WTC11 (cell line): Measurements from ENCODE around the gene FNBP1L. TPM values are rescaled to one million over a fixed set of nuclear protein-coding genes. Genes with fewer than 3 reads are reported as not detected.
"Not testable (repeated sequence)": the region's sequence is repeated elsewhere in the genome, so short reads cannot be mapped to it uniquely, and the experiment has no call there.

ENCODE experiments used
- ATAC-seq: fragments of 200-7000 bp; cut with Tn5 transposase; 2 replicates; pipeline ENCODE4 v1.10.0; 2021; ENCODE audit warnings: mild to moderate bottlenecking, moderate library complexity
- CTCF ChIA-PET: fragments of 300-600 bp; sonication (Branson Sonifier 250); formaldehyde crosslinking; loops from one replicate; lab custom pipeline; 2021; ENCODE audit warnings: antibody characterized with exemption; lab: Charles Lee
- POLR2A ChIA-PET: fragments of 350-600 bp; sonication (Branson Sonifier 250); formaldehyde crosslinking; loops from one replicate; lab custom pipeline; 2021; ENCODE audit warnings: antibody characterized with exemption; lab: Charles Lee
- DNase-seq: peaks from one replicate; pipeline ENCODE4 v3.0.0; 2021; ENCODE audit warnings: low spot score
- H3K27ac Mint-ChIP-seq: 2 replicates; pipeline ENCODE4 v1.8.0; 2021; ENCODE audit warnings: mixed read lengths
- H3K27me3 Mint-ChIP-seq: 2 replicates; pipeline ENCODE4 v1.8.0; 2021; ENCODE audit warnings: low read depth, mild to moderate bottlenecking, moderate library complexity, mixed read lengths
- H3K36me3 Mint-ChIP-seq: 2 replicates; pipeline ENCODE4 v1.8.0; 2021; ENCODE audit warnings: mixed read lengths
- H3K4me1 Mint-ChIP-seq: 2 replicates; pipeline ENCODE4 v1.8.0; 2022; ENCODE audit warnings: mixed read lengths
- H3K4me3 Mint-ChIP-seq: 2 replicates; pipeline ENCODE4 v1.8.0; 2021; ENCODE audit warnings: mild to moderate bottlenecking, moderate library complexity, mixed read lengths
- H3K9me3 Mint-ChIP-seq: 2 replicates; pipeline ENCODE4 v1.8.0; 2021; ENCODE audit warnings: mixed read lengths
- AR ChIP-seq: fragments of 250-450 bp; sonication (Bioruptor Pico); IDR thresholded peaks from 2 replicates; pipeline ENCODE4 v1.9.0; 2021; ENCODE audit warnings: mild to moderate bottlenecking
- CTCF ChIP-seq: fragments of 200-600 bp; IDR thresholded peaks from 2 replicates; pipeline ENCODE4 v1.8.0; 2022; ENCODE audit warnings: antibody characterized with exemption
- ESRRA ChIP-seq: sonication (generic); formaldehyde crosslinking; IDR thresholded peaks from 2 replicates; pipeline ENCODE4 v1.8.1; 2022; ENCODE audit warnings: mild to moderate bottlenecking, missing genetic modification reagents, borderline replicate concordance
- FOXP4 ChIP-seq: sonication (generic); formaldehyde crosslinking; IDR thresholded peaks from 2 replicates; pipeline ENCODE4 v1.8.0; 2022; ENCODE audit warnings: mild to moderate bottlenecking, missing genetic modification reagents
- IRF1 ChIP-seq: sonication (generic); formaldehyde crosslinking; IDR thresholded peaks from 2 replicates; pipeline ENCODE4 v1.8.0; 2023; ENCODE audit warnings: missing genetic modification reagents
- MAX ChIP-seq: sonication (generic); formaldehyde crosslinking; IDR thresholded peaks from 2 replicates; pipeline ENCODE4 v1.8.0; 2022; ENCODE audit warnings: mild to moderate bottlenecking, missing genetic modification reagents
- MXD4 ChIP-seq: fragments of 250-450 bp; sonication (Bioruptor Pico); IDR thresholded peaks from 2 replicates; pipeline ENCODE4 v1.8.0; 2021; ENCODE audit warnings: mild to moderate bottlenecking, moderate library complexity, borderline replicate concordance
- PREB ChIP-seq: sonication (generic); formaldehyde crosslinking; IDR thresholded peaks from 2 replicates; pipeline ENCODE4 v1.8.1; 2022; ENCODE audit warnings: mild to moderate bottlenecking, missing genetic modification reagents, moderate library complexity, borderline replicate concordance
- TCF7 ChIP-seq: sonication (generic); formaldehyde crosslinking; IDR thresholded peaks from 2 replicates; pipeline ENCODE4 v1.8.0; 2022; ENCODE audit warnings: mild to moderate bottlenecking, low read depth, missing genetic modification reagents, moderate library complexity
- ZNF219 ChIP-seq: sonication (generic); formaldehyde crosslinking; IDR thresholded peaks from 2 replicates; pipeline ENCODE4 v1.8.0; 2023; ENCODE audit warnings: missing genetic modification reagents, mild to moderate bottlenecking, borderline replicate concordance
- total RNA-seq: library from RNA; stranded (reverse); gene quantifications from 3 replicates; pipeline ENCODE4 v1.2.3, GENCODE V29; 2021

FNBP1L gene
- total RNA-seq, 1 experiment from 2014 or later: 79.1 TPM

- TF ChIP-seq PREB (no peak), IRF1 (CRISPR knock-in tag) (no peak), MXD4 (CRISPR knock-in tag) (no peak), CTCF (no peak), ESRRA (no peak), AR (CRISPR knock-in tag) (no peak)
- Mint-ChIP-seq H3K4me3 (no peak overlapping the region), H3K27me3 (no peaks in the 10 kb centered on the region), H3K36me3 (peaks cover 39% of the 10 kb centered on the region), H3K4me1 (peaks cover 27% of the 10 kb centered on the region), H3K27ac (no peak overlapping the region), H3K9me3 (no peaks in the 10 kb centered on the region)
- ChIA-PET POLR2A (no interaction called here), CTCF (no interaction called here)
- DNase-seq (no peak), ATAC-seq (no peak)
These were observed 101.9 kb downstream of the FNBP1L start for GRCh38 chr1:93549811-93550210.

- peak; percentile 66 for ATAC-seq
- Mint-ChIP-seq H3K27ac (peak overlapping the region; percentile 71), H3K9me3 (peaks cover 2% of the 10 kb centered on the region; the same call in 1 of the 2 replicates), H3K4me1 (peaks cover 27% of the 10 kb centered on the region), H3K27me3 (no peaks in the 10 kb centered on the region), H3K4me3 (no peak overlapping the region), H3K36me3 (peaks cover 33% of the 10 kb centered on the region)
- CTCF ChIA-PET: interaction anchor here (1.2 to 1.9 kb wide), 3 partner anchors 11 to 292 kb away, joined by 6 to 10 read pairs (median 6); no protein-coding TSS in a partner anchor
- POLR2A ChIA-PET: interaction anchor here (1.0 to 1.5 kb wide), 2 partner anchors 16 to 69 kb away, joined by 3 read pairs; no protein-coding TSS in a partner anchor
- no peak for TF ChIP-seq MAX (CRISPR knock-in tag)
- TF ChIP-seq ZNF219 (CRISPR knock-in tag): no peak
- no peak for TF ChIP-seq FOXP4 (CRISPR knock-in tag)
- TF ChIP-seq TCF7 (CRISPR knock-in tag): no peak
- DNase-seq: no peak
These were observed 105.0 kb downstream of the FNBP1L start for GRCh38 chr1:93552741-93553455.

- H3K27me3 Mint-ChIP-seq, DNase-seq, H3K4me3 Mint-ChIP-seq, H3K27ac Mint-ChIP-seq, ATAC-seq, POLR2A ChIA-PET, H3K9me3 Mint-ChIP-seq: not testable (repeated sequence)
- CTCF ChIA-PET: interaction anchor here (1.9 kb wide), 1 partner anchor 291 kb away, joined by 6 read pairs; no protein-coding TSS in a partner anchor
- Mint-ChIP-seq H3K36me3 (peaks cover 31% of the 10 kb centered on the region), H3K4me1 (peaks cover 27% of the 10 kb centered on the region)
These were observed 106.1 kb downstream of the FNBP1L start for GRCh38 chr1:93553886-93554490.
